Mesendoderm (in vitro differentiated cells): ENCODE results near the gene FAM151A.

Experiments used
- DNase-seq: peaks from one replicate; pipeline ENCODE4 v3.0.0; 2013
- H2AK5ac ChIP-seq: 2 replicates; pipeline ENCODE4 v1.6.1; 2013; ENCODE audit warnings: low read length, inconsistent platforms
- H2BK120ac ChIP-seq: 2 replicates; pipeline ENCODE4 v1.6.1; 2013; ENCODE audit warnings: low read depth, mild to moderate bottlenecking, low read length, moderate library complexity, mixed read lengths
- H2BK15ac ChIP-seq: replicated peaks from 2 replicates; pipeline ENCODE4 v1.6.1; 2013; ENCODE audit warnings: low read depth, mild to moderate bottlenecking, moderate library complexity
- H2BK5ac ChIP-seq: 2 replicates; pipeline ENCODE4 v1.6.1; 2013; ENCODE audit warnings: low read length, inconsistent platforms
- H3K18ac ChIP-seq: 2 replicates; pipeline ENCODE4 v1.6.1; 2013; ENCODE audit warnings: mild to moderate bottlenecking, low read length, mixed read lengths
- H3K23ac ChIP-seq: one replicate; pipeline ENCODE4 v1.6.1; 2013; ENCODE audit warnings: low read length
- H3K27ac ChIP-seq: 2 replicates; pipeline ENCODE4 v1.5.1; 2013; ENCODE audit warnings: low read depth, mild to moderate bottlenecking, inconsistent platforms, low read length, moderate library complexity
- H3K27me3 ChIP-seq: 2 replicates; pipeline ENCODE4 v1.6.1; 2013; ENCODE audit warnings: low read length, control low read depth, mild to moderate bottlenecking, inconsistent platforms; ENCODE audit not compliant: insufficient read depth, poor library complexity
- H3K36me3 ChIP-seq: 2 replicates; pipeline ENCODE4 v1.6.1; 2013; ENCODE audit warnings: low read length, inconsistent platforms; ENCODE audit not compliant: control insufficient read depth, insufficient read depth
- H3K4ac ChIP-seq: one replicate; pipeline ENCODE4 v1.6.1; 2013; ENCODE audit warnings: low read depth, mild to moderate bottlenecking, low read length, moderate library complexity
- H3K4me1 ChIP-seq: 2 replicates; pipeline ENCODE4 v1.6.1; 2013; ENCODE audit warnings: low read depth, low read length, inconsistent platforms; ENCODE audit not compliant: control insufficient read depth
- H3K4me2 ChIP-seq: 2 replicates; pipeline ENCODE4 v1.6.1; 2013; ENCODE audit warnings: low read length
- H3K4me3 ChIP-seq: 2 replicates; pipeline ENCODE4 v1.5.1; 2013; ENCODE audit warnings: mild to moderate bottlenecking, low read length
- H3K56ac ChIP-seq: one replicate; pipeline ENCODE4 v1.6.1; 2013; ENCODE audit warnings: low read length
- H3K79me1 ChIP-seq: 2 replicates; pipeline ENCODE4 v1.6.1; 2013; ENCODE audit warnings: low read length, inconsistent platforms
- H3K79me2 ChIP-seq: 2 replicates; pipeline ENCODE4 v1.6.1; 2013; ENCODE audit warnings: mild to moderate bottlenecking, low read length; ENCODE audit not compliant: control insufficient read depth, insufficient read depth
- H3K9ac ChIP-seq: 2 replicates; pipeline ENCODE4 v1.6.1; 2013; ENCODE audit warnings: low read length, inconsistent platforms
- H4K5ac ChIP-seq: one replicate; pipeline ENCODE4 v1.6.1; 2013; ENCODE audit warnings: low read length
- H4K8ac ChIP-seq: one replicate; pipeline ENCODE4 v1.6.1; 2013; ENCODE audit warnings: low read depth, mild to moderate bottlenecking, control low read depth, low read length, moderate library complexity
- WGBS: extraction: QIAGEN DNeasy Blood & Tissue Kit; methylation state at CpG from one replicate; pipeline ENCODE4 v1.1.7; 2013; ENCODE audit warnings: low lambda C conversion rate, missing lambda C conversion rate; ENCODE audit not compliant: insufficient coverage; ENCODE audit errors: extremely low coverage; 5-methylcytosine and 5-hydroxymethylcytosine counted together

Gene FAM151A

GRCh38 chr1:54608566-54609230 is 14.6 kb downstream of the FAM151A start:
- no peak overlapping the region for H3K4me2 ChIP-seq
- H3K56ac ChIP-seq, result no peak overlapping the region
- H2BK15ac ChIP-seq, result no peak overlapping the region
- no peak overlapping the region for H2AK5ac ChIP-seq
- no CpG with 5 or more reads among the region's 9 CpGs for WGBS
- H3K4me3 ChIP-seq, result no peak overlapping the region
- H3K4me1 ChIP-seq, result no peaks in the 10 kb centered on the region
- H3K4ac ChIP-seq, result no peak overlapping the region
- no peaks in the 10 kb centered on the region for H3K27me3 ChIP-seq
- no peak overlapping the region for H3K9ac ChIP-seq
- no peak overlapping the region for H2BK120ac ChIP-seq
- no peak overlapping the region for H3K23ac ChIP-seq
- H3K79me2 ChIP-seq, result no peaks in the 10 kb centered on the region
- no peak for DNase-seq
- no peak overlapping the region for H2BK5ac ChIP-seq
- no peak overlapping the region for H4K8ac ChIP-seq
- no peak overlapping the region for H3K18ac ChIP-seq
- no peak overlapping the region for H3K27ac ChIP-seq
- no peaks in the 10 kb centered on the region for H3K79me1 ChIP-seq
- H3K36me3 ChIP-seq, result no peaks in the 10 kb centered on the region
- H4K5ac ChIP-seq, result no peak overlapping the region

GRCh38 chr1:54607821-54608565 is 15.3 kb downstream of the FAM151A start:
- H3K79me2 ChIP-seq, result no peaks in the 10 kb centered on the region
- H3K36me3 ChIP-seq, result no peaks in the 10 kb centered on the region
- WGBS, result no CpG with 5 or more reads among the region's 19 CpGs
- H3K23ac ChIP-seq, result no peak overlapping the region
- no peak overlapping the region for H2BK15ac ChIP-seq
- no peak overlapping the region for H2BK5ac ChIP-seq
- H2AK5ac ChIP-seq, result no peak overlapping the region
- H2BK120ac ChIP-seq, result no peak overlapping the region
- H3K27ac ChIP-seq, result no peak overlapping the region
- no peak overlapping the region for H3K18ac ChIP-seq
- H3K27me3 ChIP-seq, result no peaks in the 10 kb centered on the region
- no peak overlapping the region for H3K56ac ChIP-seq
- H3K4me1 ChIP-seq, result no peaks in the 10 kb centered on the region
- H3K4ac ChIP-seq, result no peak overlapping the region
- H4K8ac ChIP-seq, result no peak overlapping the region
- no peak for DNase-seq
- H4K5ac ChIP-seq, result no peak overlapping the region
- H3K79me1 ChIP-seq, result no peaks in the 10 kb centered on the region
- H3K9ac ChIP-seq, result no peak overlapping the region
- H3K4me3 ChIP-seq, result no peak overlapping the region
- no peak overlapping the region for H3K4me2 ChIP-seq

GRCh38 chr1:54606990-54607325 is 16.4 kb downstream of the FAM151A start:
- no peak overlapping the region for H3K9ac ChIP-seq
- no peak overlapping the region for H3K4me2 ChIP-seq
- H4K5ac ChIP-seq, result no peak overlapping the region
- H2BK15ac ChIP-seq, result no peak overlapping the region
- WGBS, result no CpG with 5 or more reads among the region's 13 CpGs
- H3K4me3 ChIP-seq, result no peak overlapping the region
- no peak overlapping the region for H2AK5ac ChIP-seq
- H3K79me1 ChIP-seq, result no peaks in the 10 kb centered on the region
- no peak overlapping the region for H3K23ac ChIP-seq
- no peak overlapping the region for H2BK120ac ChIP-seq
- no peak overlapping the region for H4K8ac ChIP-seq
- no peak overlapping the region for H3K56ac ChIP-seq
- H3K4ac ChIP-seq, result no peak overlapping the region
- H3K4me1 ChIP-seq, result no peaks in the 10 kb centered on the region
- no peaks in the 10 kb centered on the region for H3K27me3 ChIP-seq
- H3K18ac ChIP-seq, result no peak overlapping the region
- no peak overlapping the region for H2BK5ac ChIP-seq
- DNase-seq, result no peak
- H3K36me3 ChIP-seq, result no peaks in the 10 kb centered on the region
- no peaks in the 10 kb centered on the region for H3K79me2 ChIP-seq
- H3K27ac ChIP-seq, result no peak overlapping the region

GRCh38 chr1:54606096-54606989 is 17.0 kb downstream of the FAM151A start:
- H3K79me2 ChIP-seq, result no peaks in the 10 kb centered on the region
- no peak overlapping the region for H3K4me2 ChIP-seq
- no peak for DNase-seq
- no peak overlapping the region for H2AK5ac ChIP-seq
- no peak overlapping the region for H3K23ac ChIP-seq
- no peaks in the 10 kb centered on the region for H3K27me3 ChIP-seq
- no peak overlapping the region for H2BK5ac ChIP-seq
- H4K8ac ChIP-seq, result no peak overlapping the region
- no peak overlapping the region for H2BK120ac ChIP-seq
- no peak overlapping the region for H3K18ac ChIP-seq
- no peaks in the 10 kb centered on the region for H3K4me1 ChIP-seq
- no peak overlapping the region for H3K56ac ChIP-seq
- H4K5ac ChIP-seq, result no peak overlapping the region
- WGBS, result no CpG with 5 or more reads among the region's 9 CpGs
- no peak overlapping the region for H2BK15ac ChIP-seq
- no peaks in the 10 kb centered on the region for H3K36me3 ChIP-seq
- H3K79me1 ChIP-seq, result no peaks in the 10 kb centered on the region
- H3K4ac ChIP-seq, result no peak overlapping the region
- H3K9ac ChIP-seq, result no peak overlapping the region
- no peak overlapping the region for H3K27ac ChIP-seq
- H3K4me3 ChIP-seq, result no peak overlapping the region

GRCh38 chr1:54604572-54605370 is 18.6 kb downstream of the FAM151A start:
- no peak for DNase-seq
- WGBS, result no CpG with 5 or more reads among the region's 13 CpGs

More at GRCh38 chr1:54604572-54605370, 18.6 kb downstream of the FAM151A start:
- Histone ChIP-seq H3K23ac (no peak overlapping the region), H2BK5ac (no peak overlapping the region), H4K8ac (no peak overlapping the region), H2BK15ac (no peak overlapping the region), H3K27ac (no peak overlapping the region), H3K27me3 (no peaks in the 10 kb centered on the region), H3K4me3 (no peak overlapping the region), H3K4me2 (no peak overlapping the region), H3K79me1 (no peaks in the 10 kb centered on the region), H3K36me3 (peaks cover 1% of the 10 kb centered on the region), H3K4ac (no peak overlapping the region), H3K18ac (no peak overlapping the region), H3K79me2 (no peaks in the 10 kb centered on the region), H2BK120ac (no peak overlapping the region), H4K5ac (no peak overlapping the region), H3K56ac (no peak overlapping the region), H3K4me1 (no peaks in the 10 kb centered on the region), H3K9ac (no peak overlapping the region), H2AK5ac (no peak overlapping the region)
